ENCODE measurements around the gene TNFRSF21.
A peak's percentile ranks its signal among the peaks of the same experiment; 100 is the strongest.

The TNFRSF21 gene

GRCh38 chr6:47258724-47259347 is 50.9 kb downstream of the TNFRSF21 start:
- H3K4me2 ChIP-seq: peak overlapping the region in 8 of 11 experiments; percentile 6 to 50 (median 42); a peak in 14 of 22 replicates
- peak overlapping the region in 1 of 11 experiments; percentile 25; a peak in 1 of 22 replicates for H3K27ac ChIP-seq
- H3K4me3 ChIP-seq: no peak overlapping the region
- no peak overlapping the region for H3K9ac ChIP-seq
- peaks cover 0 to 85% (median 61%) of the 10 kb centered on the region in 11 experiments; a peak in 13 of 22 replicates for H3K36me3 ChIP-seq
- peaks cover 0 to 9% (median 0%) of the 10 kb centered on the region in 11 experiments; a peak in 1 of 22 replicates for H4K20me1 ChIP-seq
- H3K4me1 ChIP-seq: peaks cover 0 to 41% (median 17%) of the 10 kb centered on the region in 10 experiments; a peak in 14 of 20 replicates
- no peak for TF ChIP-seq Cebpa-rat (IDR thresholded peaks at IDR 0.05)
- H3K27me3 ChIP-seq: no peaks in the 10 kb centered on the region
- peaks cover 0 to 9% (median 0%) of the 10 kb centered on the region in 11 experiments; a peak in 5 of 22 replicates for H3K9me3 ChIP-seq (replicated peaks in 1 of 11)

GRCh38 chr6:47256981-47257730 is 52.5 kb downstream of the TNFRSF21 start:
- peaks cover 0 to 87% (median 60%) of the 10 kb centered on the region in 11 experiments; a peak in 16 of 22 replicates for H3K36me3 ChIP-seq
- no peak for TF ChIP-seq Cebpa-rat (IDR thresholded peaks at IDR 0.05)
- no peaks in the 10 kb centered on the region for H3K27me3 ChIP-seq
- no peak overlapping the region for H3K4me3 ChIP-seq
- no peak overlapping the region for H3K4me2 ChIP-seq
- peaks cover 0 to 21% (median 0%) of the 10 kb centered on the region in 11 experiments; a peak in 6 of 22 replicates for H3K9me3 ChIP-seq (replicated peaks in 1 of 11)
- H3K9ac ChIP-seq: no peak overlapping the region
- H3K27ac ChIP-seq: 0 out of 22 replicates have a peak overlapping the region, but pooled peaks of 1 of the 11 experiments have one; percentile 6
- H4K20me1 ChIP-seq: peaks cover 0 to 9% (median 0%) of the 10 kb centered on the region in 11 experiments; a peak in 1 of 22 replicates
- peaks cover 0 to 57% (median 30%) of the 10 kb centered on the region in 10 experiments; a peak in 14 of 20 replicates for H3K4me1 ChIP-seq

DNA sequence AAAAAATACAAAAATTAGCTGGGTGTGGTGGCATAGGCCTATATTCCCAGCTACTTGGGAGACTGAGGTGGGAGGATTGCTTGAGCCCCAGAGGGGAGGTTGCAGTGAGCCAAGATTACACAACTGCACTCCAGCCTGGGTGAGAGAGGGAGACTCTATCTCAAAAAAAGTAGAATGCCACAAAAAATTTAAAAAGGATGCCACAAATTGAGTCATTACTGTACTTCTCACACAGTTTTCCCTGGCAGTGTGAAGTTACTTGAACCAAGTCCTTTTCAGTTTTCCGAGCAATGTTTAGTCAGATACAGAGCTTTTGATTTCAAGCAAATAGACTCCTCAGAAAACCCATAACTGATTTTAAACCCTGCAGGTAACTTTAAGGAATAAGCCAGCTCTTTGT is 53.3 kb downstream of the TNFRSF21 start:
- H3K4me2 ChIP-seq: no peak overlapping the region
- no peaks in the 10 kb centered on the region for H3K27me3 ChIP-seq
- peaks cover 0 to 3% (median 0%) of the 10 kb centered on the region in 11 experiments; a peak in 1 of 22 replicates for H4K20me1 ChIP-seq
- H3K4me1 ChIP-seq: peaks cover 0 to 59% (median 31%) of the 10 kb centered on the region in 10 experiments; a peak in 14 of 20 replicates
- H3K36me3 ChIP-seq: peaks cover 0 to 89% (median 68%) of the 10 kb centered on the region in 11 experiments; a peak in 16 of 22 replicates
- H3K9me3 ChIP-seq (replicated peaks in 1 of 11): peaks cover 0 to 21% (median 0%) of the 10 kb centered on the region in 11 experiments; a peak in 7 of 22 replicates
- no peak overlapping the region for H3K9ac ChIP-seq
- H3K4me3 ChIP-seq: no peak overlapping the region
- H3K27ac ChIP-seq: no peak overlapping the region
- no peak for TF ChIP-seq Cebpa-rat (IDR thresholded peaks at IDR 0.05)

GRCh38 chr6:47254906-47255305 is 54.8 kb downstream of the TNFRSF21 start:
- Histone ChIP-seq H3K36me3 (peaks cover 0 to 88% (median 69%) of the 10 kb centered on the region in 11 experiments; a peak in 16 of 22 replicates), H3K4me1 (peaks cover 0 to 68% (median 42%) of the 10 kb centered on the region in 10 experiments; a peak in 14 of 20 replicates), H3K9me3 (replicated peaks in 1 of 11) (peaks cover 0 to 21% (median 0%) of the 10 kb centered on the region in 11 experiments; a peak in 7 of 22 replicates), H3K9ac (no peak overlapping the region), H4K20me1 (no peaks in the 10 kb centered on the region), H3K27me3 (no peaks in the 10 kb centered on the region), H3K4me2 (no peak overlapping the region), H3K27ac (no peak overlapping the region), H3K4me3 (no peak overlapping the region)
- TF ChIP-seq Cebpa-rat (IDR thresholded peaks at IDR 0.05): no peak

- Histone ChIP-seq H3K4me3 (no peak overlapping the region), H3K4me2 (peak overlapping the region in 1 of 11 experiments; percentile 84; a peak in 2 of 22 replicates), H4K20me1 (no peaks in the 10 kb centered on the region), H3K4me1 (peaks cover 4 to 68% (median 43%) of the 10 kb centered on the region in 10 experiments), H3K9ac (no peak overlapping the region), H3K27ac (peak overlapping the region in 2 of 11 experiments; percentile 50 to 75; a peak in 1 of 22 replicates), H3K36me3 (peaks cover 0 to 82% (median 61%) of the 10 kb centered on the region in 11 experiments; a peak in 16 of 22 replicates), H3K27me3 (no peaks in the 10 kb centered on the region), H3K9me3 (replicated peaks in 1 of 11) (peaks cover 0 to 21% (median 0%) of the 10 kb centered on the region in 11 experiments; a peak in 7 of 22 replicates)
- TF ChIP-seq Cebpa-rat (IDR thresholded peaks at IDR 0.05): no peak
Observed at GRCh38 chr6:47254051-47254450, 55.7 kb downstream of the TNFRSF21 start.

DNA sequence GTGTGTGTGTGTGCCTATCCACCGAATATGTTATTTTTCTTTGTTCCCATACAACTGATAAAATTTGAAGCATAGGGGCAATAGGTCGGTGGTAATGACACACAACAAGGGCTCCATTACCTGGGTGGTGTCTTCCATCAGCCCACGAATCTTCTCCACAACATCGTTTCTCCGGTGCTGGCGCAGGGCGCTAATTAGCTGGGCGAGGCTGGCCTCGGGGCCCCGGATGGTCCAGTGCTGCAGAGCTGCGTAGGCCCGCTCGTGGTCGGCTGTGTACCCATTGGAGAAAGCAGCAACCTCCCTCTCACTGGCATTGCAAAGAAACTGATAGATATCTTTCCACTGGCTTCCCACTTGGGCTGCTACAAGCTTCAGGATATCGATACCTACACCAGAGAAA is 56.6 kb downstream of the TNFRSF21 start:
- Histone ChIP-seq H3K4me2 (peak overlapping the region in 7 of 11 experiments; percentile 3 to 84 (median 44); a peak in 9 of 22 replicates), H3K27me3 (no peaks in the 10 kb centered on the region), H3K27ac (peak overlapping the region in 5 of 11 experiments; percentile 19 to 75 (median 59); a peak in 8 of 22 replicates), H3K9ac (peak overlapping the region in 1 of 11 experiments; percentile 59; a peak in 2 of 22 replicates), H3K4me3 (no peak overlapping the region), H3K36me3 (peaks cover 0 to 80% (median 59%) of the 10 kb centered on the region in 11 experiments; a peak in 16 of 22 replicates), H3K4me1 (peaks cover 13 to 68% (median 44%) of the 10 kb centered on the region in 10 experiments), H4K20me1 (no peaks in the 10 kb centered on the region), H3K9me3 (replicated peaks in 1 of 11) (peaks cover 0 to 21% (median 0%) of the 10 kb centered on the region in 11 experiments; a peak in 7 of 22 replicates)
- no peak for TF ChIP-seq Cebpa-rat (IDR thresholded peaks at IDR 0.05)

DNA sequence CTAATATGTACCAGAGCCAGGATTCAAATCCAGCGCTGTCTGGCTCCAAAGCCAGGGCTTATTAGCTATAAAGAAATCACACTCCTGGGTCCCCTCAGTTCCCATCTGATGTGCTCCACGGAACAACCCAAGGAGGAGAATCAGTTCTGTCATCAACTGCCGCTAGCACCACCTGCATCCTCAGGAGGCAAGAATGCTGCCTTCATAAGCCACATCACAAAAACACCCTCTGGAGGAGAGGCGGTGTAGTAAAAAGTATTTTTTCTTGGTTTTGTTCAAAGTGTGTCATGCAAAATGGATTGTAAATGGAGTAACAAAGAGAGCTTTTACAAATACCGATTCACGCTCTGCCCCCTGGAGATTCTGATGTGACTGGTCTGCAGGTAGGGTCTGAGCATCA is 57.1 kb downstream of the TNFRSF21 start:
- H3K27me3 ChIP-seq: no peaks in the 10 kb centered on the region
- TF ChIP-seq Cebpa-rat (IDR thresholded peaks at IDR 0.05): no peak
- H3K36me3 ChIP-seq: peaks cover 0 to 75% (median 55%) of the 10 kb centered on the region in 11 experiments; a peak in 16 of 22 replicates
- peak overlapping the region in 2 of 11 experiments; percentile 11 to 59; a peak in 2 of 22 replicates for H3K9ac ChIP-seq
- peak overlapping the region in 8 of 11 experiments; percentile 2 to 84 (median 38); a peak in 11 of 22 replicates for H3K4me2 ChIP-seq
- H3K27ac ChIP-seq: peak overlapping the region in 6 of 11 experiments; percentile 19 to 75 (median 54); a peak in 11 of 22 replicates
- no peaks in the 10 kb centered on the region for H4K20me1 ChIP-seq
- peaks cover 0 to 21% (median 0%) of the 10 kb centered on the region in 11 experiments; a peak in 7 of 22 replicates for H3K9me3 ChIP-seq (replicated peaks in 1 of 11)
- H3K4me1 ChIP-seq: peaks cover 18 to 69% (median 47%) of the 10 kb centered on the region in 10 experiments
- H3K4me3 ChIP-seq: peak overlapping the region in 2 of 10 experiments; percentile 18 to 20; a peak in 2 of 20 replicates

GRCh38 chr6:47251396-47251795 is 58.3 kb downstream of the TNFRSF21 start:
- peaks cover 0 to 63% (median 45%) of the 10 kb centered on the region in 11 experiments; a peak in 16 of 22 replicates for H3K36me3 ChIP-seq

More at GRCh38 chr6:47251396-47251795, 58.3 kb downstream of the TNFRSF21 start:
- TF ChIP-seq Cebpa-rat (IDR thresholded peaks at IDR 0.05): no peak
- Histone ChIP-seq H4K20me1 (no peaks in the 10 kb centered on the region), H3K4me3 (0 out of 20 replicates have a peak overlapping the region, but pooled peaks of 1 of the 10 experiments have one; percentile 10), H3K4me1 (peaks cover 30 to 81% (median 59%) of the 10 kb centered on the region in 10 experiments), H3K27ac (peak overlapping the region in 4 of 11 experiments; percentile 45 to 96 (median 85); a peak in 5 of 22 replicates), H3K9me3 (replicated peaks in 1 of 11) (peaks cover 0 to 21% (median 0%) of the 10 kb centered on the region in 11 experiments; a peak in 7 of 22 replicates), H3K27me3 (no peaks in the 10 kb centered on the region), H3K9ac (no peak overlapping the region), H3K4me2 (peak overlapping the region in 4 of 11 experiments; percentile 45 to 84 (median 57); a peak in 7 of 22 replicates)

All from BLaER1 treated with 17β-estradiol and CSF1 and Interleukin-3, amounts not matched to agents 10 nM and 100 nM (cell line).